Measurements from ENCODE around the gene ARHGAP29. TPM values are rescaled to one million over a fixed set of nuclear protein-coding genes. Genes with fewer than 3 reads are reported as not detected.

Gene ARHGAP29
- total and polyA plus RNA-seq, 2 of the 4 experiments (the other 2 are of a cell fraction): 19.1 to 30.3 TPM

DNA sequence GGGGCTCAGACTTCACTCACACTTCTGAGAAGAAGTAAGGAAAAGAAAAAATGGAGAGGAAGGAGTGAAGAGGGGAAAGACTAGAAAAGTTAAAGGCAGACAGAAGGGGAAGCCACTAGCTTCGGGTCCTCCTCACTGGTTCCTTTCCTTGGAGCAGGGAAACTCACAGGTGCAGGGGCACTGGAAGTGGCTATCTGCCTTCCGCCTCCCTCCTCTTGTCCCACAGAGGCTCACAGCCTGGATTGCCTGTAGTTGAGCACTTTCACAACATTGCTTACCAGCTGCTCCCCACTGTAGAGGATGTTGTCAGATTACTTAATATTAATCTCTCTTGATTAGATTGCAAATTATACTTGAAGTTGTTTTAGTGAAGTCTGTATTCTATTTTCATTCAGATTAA is 94.8 kb downstream of the ARHGAP29 start:
- Histone ChIP-seq H2BK15ac (ENCODE audit: low read depth, low read length) (no peak overlapping the region), H3K4me1 (ENCODE audit: control insufficient read depth, insufficient read depth, low read length) (peaks cover 4% of the 10 kb centered on the region; the same call in 1 of the 2 replicates), H4K5ac (ENCODE audit: low read depth, low read length) (no peak overlapping the region), H4K91ac (ENCODE audit: insufficient read depth, low read depth, low read length) (no peak overlapping the region), H3K56ac (ENCODE audit: extremely low read depth, insufficient read depth, low read length) (no peak overlapping the region), H2BK5ac (ENCODE audit: low read depth, low read length, poor library complexity, severe bottlenecking) (no peak overlapping the region), H3K27me3 (ENCODE audit: control insufficient read depth, insufficient read depth, low read length) (no peaks in the 10 kb centered on the region; the same call in 1 of the 2 replicates), H2BK120ac (ENCODE audit: low read depth, low read length) (no peak overlapping the region), H3K23ac (ENCODE audit: low read depth, low read length) (no peak overlapping the region), H3K27ac (ENCODE audit: insufficient read depth, low read length) (no peak overlapping the region), H2BK20ac (ENCODE audit: low read depth, low read length) (no peak overlapping the region), H3K14ac (replicated peaks; ENCODE audit: low read depth, low read length) (no peak overlapping the region), H2AK9ac (replicated peaks; ENCODE audit: low read depth, low read length, poor library complexity) (no peak overlapping the region), H3K79me1 (ENCODE audit: low read depth in 1 of 2, low read length in 2 of 2) (no peaks in the 10 kb centered on the region), H3K4me3 (ENCODE audit: insufficient read depth, low read depth, low read length) (no peak overlapping the region), H3K9me3 (ENCODE audit: control insufficient read depth, insufficient read depth, low read length) (no peaks in the 10 kb centered on the region), H2AFZ (replicated peaks; ENCODE audit: low read length, poor library complexity) (no peak overlapping the region), H3K9me1 (ENCODE audit: insufficient read depth, low read length) (no peaks in the 10 kb centered on the region), H2AK5ac (ENCODE audit: low read depth, low read length) (no peak overlapping the region), H3K18ac (ENCODE audit: low read depth, low read length) (no peak overlapping the region), H4K8ac (ENCODE audit: low read depth in 2 of 2, low read length in 2 of 2) (no peak overlapping the region), H3K9ac (ENCODE audit: low read depth, low read length) (no peak overlapping the region), H4K20me1 (ENCODE audit: insufficient read depth, low read length) (no peaks in the 10 kb centered on the region), H3K4ac (ENCODE audit: low read depth, low read length) (no peak overlapping the region), H3K36me3 (ENCODE audit: control insufficient read depth, insufficient read depth, low read length) (no peaks in the 10 kb centered on the region), H3K4me2 (ENCODE audit: low read depth, low read length) (no peak overlapping the region)
- intact Hi-C loops (cut with micrococcal nuclease) (loop anchor here (5.0 kb wide), 1 partner anchor 35 kb away; no protein-coding TSS in a partner anchor), dilution Hi-C loops (cut with HindIII; ENCODE audit: low sequenced_read_pairs, unreplicated experiment) (no loop called here), in situ Hi-C loops (cut with MboI; ENCODE audit: low sequenced_read_pairs) (no loop called here)
- BruUV-seq (replicated peaks): no TSS peak
- ATAC-seq (ENCODE audit: low read depth): no peak
- no peak for TF ChIP-seq RCOR1 (IDR thresholded peaks at IDR 0.05; ENCODE audit: insufficient replicate concordance, low read length)
- TF ChIP-seq, protein P1, sequence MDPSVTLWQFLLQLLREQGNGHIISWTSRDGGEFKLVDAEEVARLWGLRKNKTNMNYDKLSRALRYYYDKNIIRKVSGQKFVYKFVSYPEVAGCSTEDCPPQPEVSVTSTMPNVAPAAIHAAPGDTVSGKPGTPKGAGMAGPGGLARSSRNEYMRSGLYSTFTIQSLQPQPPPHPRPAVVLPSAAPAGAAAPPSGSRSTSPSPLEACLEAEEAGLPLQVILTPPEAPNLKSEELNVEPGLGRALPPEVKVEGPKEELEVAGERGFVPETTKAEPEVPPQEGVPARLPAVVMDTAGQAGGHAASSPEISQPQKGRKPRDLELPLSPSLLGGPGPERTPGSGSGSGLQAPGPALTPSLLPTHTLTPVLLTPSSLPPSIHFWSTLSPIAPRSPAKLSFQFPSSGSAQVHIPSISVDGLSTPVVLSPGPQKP (IDR thresholded peaks at IDR 0.05; ENCODE audit: borderline replicate concordance, low read depth, low read length): no peak
- no peak for TF ChIP-seq CHD1 (IDR thresholded peaks at IDR 0.05; ENCODE audit: low read depth, low read length)
- no peak for TF ChIP-seq RFX5 (IDR thresholded peaks at IDR 0.05; ENCODE audit: low read depth, low read length)
- TF ChIP-seq, protein P2, sequence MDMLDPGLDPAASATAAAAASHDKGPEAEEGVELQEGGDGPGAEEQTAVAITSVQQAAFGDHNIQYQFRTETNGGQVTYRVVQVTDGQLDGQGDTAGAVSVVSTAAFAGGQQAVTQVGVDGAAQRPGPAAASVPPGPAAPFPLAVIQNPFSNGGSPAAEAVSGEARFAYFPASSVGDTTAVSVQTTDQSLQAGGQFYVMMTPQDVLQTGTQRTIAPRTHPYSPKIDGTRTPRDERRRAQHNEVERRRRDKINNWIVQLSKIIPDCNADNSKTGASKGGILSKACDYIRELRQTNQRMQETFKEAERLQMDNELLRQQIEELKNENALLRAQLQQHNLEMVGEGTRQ (IDR thresholded peaks at IDR 0.05; ENCODE audit: low read depth, low read length): no peak
- TF ChIP-seq MAZ (IDR thresholded peaks at IDR 0.05; ENCODE audit: borderline replicate concordance, low read depth, low read length): no peak
- TF ChIP-seq NFE2L2 (IDR thresholded peaks at IDR 0.05; ENCODE audit: low read depth, low read length): no peak
- TF ChIP-seq BHLHE40 (IDR thresholded peaks at IDR 0.05; ENCODE audit: low read depth, low read length): no peak
- TF ChIP-seq, protein P3, sequence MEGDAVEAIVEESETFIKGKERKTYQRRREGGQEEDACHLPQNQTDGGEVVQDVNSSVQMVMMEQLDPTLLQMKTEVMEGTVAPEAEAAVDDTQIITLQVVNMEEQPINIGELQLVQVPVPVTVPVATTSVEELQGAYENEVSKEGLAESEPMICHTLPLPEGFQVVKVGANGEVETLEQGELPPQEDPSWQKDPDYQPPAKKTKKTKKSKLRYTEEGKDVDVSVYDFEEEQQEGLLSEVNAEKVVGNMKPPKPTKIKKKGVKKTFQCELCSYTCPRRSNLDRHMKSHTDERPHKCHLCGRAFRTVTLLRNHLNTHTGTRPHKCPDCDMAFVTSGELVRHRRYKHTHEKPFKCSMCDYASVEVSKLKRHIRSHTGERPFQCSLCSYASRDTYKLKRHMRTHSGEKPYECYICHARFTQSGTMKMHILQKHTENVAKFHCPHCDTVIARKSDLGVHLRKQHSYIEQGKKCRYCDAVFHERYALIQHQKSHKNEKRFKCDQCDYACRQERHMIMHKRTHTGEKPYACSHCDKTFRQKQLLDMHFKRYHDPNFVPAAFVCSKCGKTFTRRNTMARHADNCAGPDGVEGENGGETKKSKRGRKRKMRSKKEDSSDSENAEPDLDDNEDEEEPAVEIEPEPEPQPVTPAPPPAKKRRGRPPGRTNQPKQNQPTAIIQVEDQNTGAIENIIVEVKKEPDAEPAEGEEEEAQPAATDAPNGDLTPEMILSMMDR (conservative IDR thresholded peaks at IDR 0.05; ENCODE audit: low read depth, low read length): no peak
- TF ChIP-seq SMC3 (IDR thresholded peaks at IDR 0.05; ENCODE audit: low read depth, low read length): no peak
- TF ChIP-seq MAFK (IDR thresholded peaks at IDR 0.05; ENCODE audit: low read depth, low read length): no peak
- no peak for TF ChIP-seq CEBPB (IDR thresholded peaks at IDR 0.05; ENCODE audit: low read depth, low read length)
- no peak for TF ChIP-seq RAD21 (IDR thresholded peaks at IDR 0.05; ENCODE audit: low read length)
- no peak for TF ChIP-seq MXI1 (IDR thresholded peaks at IDR 0.05; ENCODE audit: borderline replicate concordance, low read depth, low read length)
- TF ChIP-seq FOS (IDR thresholded peaks at IDR 0.05; ENCODE audit: low read depth, low read length): no peak
- TF ChIP-seq POLR2A (IDR thresholded peaks at IDR 0.05; ENCODE audit: low read depth, low read length): no peak
- ChIA-PET CTCF (interaction anchor here (1.4 kb wide), 1 partner anchor 194 kb away, joined by 7 read pairs; no protein-coding TSS in a partner anchor), POLR2A (ENCODE audit: unreplicated experiment) (no interaction called here)
- no CpG with 5 or more reads among the region's 2 CpGs for WGBS, 2 experiments (ENCODE audit: extremely low coverage in 2 of 2, insufficient read length in 1 of 2)
- DNase-seq: no peak

Measured in IMR-90 (cell line).